ENCODE data around the gene RAP2A.

Gene RAP2A

DNA sequence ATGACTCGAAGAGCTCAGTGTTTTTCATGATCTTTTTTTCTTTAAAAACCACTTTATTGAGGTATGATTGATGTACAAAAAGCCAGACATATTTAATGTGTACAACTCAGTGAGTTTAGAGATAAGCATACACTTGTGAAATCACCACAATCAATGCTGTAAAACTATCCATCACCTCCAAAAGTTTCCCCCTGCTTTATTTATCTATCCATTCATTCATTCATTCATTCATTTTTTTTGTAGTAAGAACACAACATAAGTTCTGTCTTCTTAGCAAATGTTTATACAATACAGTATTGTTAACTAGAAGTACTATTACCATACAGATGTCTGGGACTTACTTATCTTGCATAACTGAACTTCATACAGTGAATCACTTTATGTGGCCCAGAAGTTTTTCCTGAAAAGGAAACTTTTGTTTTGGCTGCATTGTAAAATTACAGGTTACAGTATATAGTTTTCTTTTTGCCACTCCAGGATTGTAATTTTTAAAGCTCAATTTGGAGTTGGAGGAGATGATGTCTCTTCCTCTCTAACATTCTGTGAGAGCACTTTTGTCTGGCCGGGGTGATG is 6.7 kb downstream of the RAP2A start:
- Histone ChIP-seq H3K9me2 (replicated peaks; ENCODE audit: insufficient read depth, low read length) (no peaks in the 10 kb centered on the region), H3K4me2 (ENCODE audit: low read depth, low read length, poor library complexity, severe bottlenecking) (no peak overlapping the region), H3K9me3 (ENCODE audit: insufficient read depth, low read length) (no peaks in the 10 kb centered on the region), H2AFZ (ENCODE audit: low read depth, low read length, severe bottlenecking) (no peak overlapping the region), H3K9ac (ENCODE audit: low read length) (no peak overlapping the region), H4K20me1 (ENCODE audit: low read depth, low read length) (no peaks in the 10 kb centered on the region), H3K27ac (ENCODE audit: low read depth, low read length) (no peak overlapping the region), H3F3A (ENCODE audit: insufficient read depth) (no peaks in the 10 kb centered on the region), H3K4me3 (ENCODE audit: insufficient read depth, low read length, poor library complexity, severe bottlenecking) (no peak overlapping the region), H3K79me2 (ENCODE audit: insufficient read depth, low read length) (peaks cover 6% of the 10 kb centered on the region; the same call in 1 of the 2 replicates), H3K27me3 (ENCODE audit: low read length) (no peaks in the 10 kb centered on the region), H3K36me3 (ENCODE audit: low read length) (peaks cover 3% of the 10 kb centered on the region; the same call in 1 of the 2 replicates)
- no peak for TF ChIP-seq EZH2phosphoT487 (conservative IDR thresholded peaks at IDR 0.05; ENCODE audit: low read length)
- TF ChIP-seq, protein P1, sequence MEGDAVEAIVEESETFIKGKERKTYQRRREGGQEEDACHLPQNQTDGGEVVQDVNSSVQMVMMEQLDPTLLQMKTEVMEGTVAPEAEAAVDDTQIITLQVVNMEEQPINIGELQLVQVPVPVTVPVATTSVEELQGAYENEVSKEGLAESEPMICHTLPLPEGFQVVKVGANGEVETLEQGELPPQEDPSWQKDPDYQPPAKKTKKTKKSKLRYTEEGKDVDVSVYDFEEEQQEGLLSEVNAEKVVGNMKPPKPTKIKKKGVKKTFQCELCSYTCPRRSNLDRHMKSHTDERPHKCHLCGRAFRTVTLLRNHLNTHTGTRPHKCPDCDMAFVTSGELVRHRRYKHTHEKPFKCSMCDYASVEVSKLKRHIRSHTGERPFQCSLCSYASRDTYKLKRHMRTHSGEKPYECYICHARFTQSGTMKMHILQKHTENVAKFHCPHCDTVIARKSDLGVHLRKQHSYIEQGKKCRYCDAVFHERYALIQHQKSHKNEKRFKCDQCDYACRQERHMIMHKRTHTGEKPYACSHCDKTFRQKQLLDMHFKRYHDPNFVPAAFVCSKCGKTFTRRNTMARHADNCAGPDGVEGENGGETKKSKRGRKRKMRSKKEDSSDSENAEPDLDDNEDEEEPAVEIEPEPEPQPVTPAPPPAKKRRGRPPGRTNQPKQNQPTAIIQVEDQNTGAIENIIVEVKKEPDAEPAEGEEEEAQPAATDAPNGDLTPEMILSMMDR (IDR thresholded peaks at IDR 0.05; ENCODE audit: insufficient read depth, low read length, poor library complexity, severe bottlenecking) = no peak

DNA sequence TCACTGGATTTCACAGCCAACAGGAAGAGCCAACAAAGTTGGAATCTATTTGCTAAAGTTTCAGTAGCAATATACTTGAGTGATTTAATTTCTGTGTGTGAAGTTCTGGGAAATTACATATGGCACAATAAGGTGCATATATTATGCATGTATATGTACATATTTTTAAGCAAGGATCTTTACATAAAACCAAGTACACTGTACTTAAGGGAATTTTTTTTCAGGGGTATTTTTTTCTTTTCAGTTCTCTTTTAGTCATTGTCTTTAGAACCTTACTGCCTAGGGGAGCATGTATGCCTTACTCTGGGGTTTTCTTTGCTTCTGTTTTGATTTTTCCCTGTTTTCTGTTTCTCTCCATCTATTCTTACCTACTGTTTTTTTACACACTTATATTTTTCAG is 7.4 kb downstream of the RAP2A start:
- peaks cover 3% of the 10 kb centered on the region; the same call in 1 of the 2 replicates for H3K36me3 ChIP-seq (ENCODE audit: low read length)
- H3K9me3 ChIP-seq (ENCODE audit: insufficient read depth, low read length) = no peaks in the 10 kb centered on the region
- H2AFZ ChIP-seq (ENCODE audit: low read depth, low read length, severe bottlenecking) = no peak overlapping the region
- H3K79me2 ChIP-seq (ENCODE audit: insufficient read depth, low read length) = no peaks in the 10 kb centered on the region; the same call in 1 of the 2 replicates
- H3K4me3 ChIP-seq (ENCODE audit: insufficient read depth, low read length, poor library complexity, severe bottlenecking) = no peak overlapping the region
- H3K27me3 ChIP-seq (ENCODE audit: low read length) = no peaks in the 10 kb centered on the region
- H4K20me1 ChIP-seq (ENCODE audit: low read depth, low read length) = no peaks in the 10 kb centered on the region
- H3K4me2 ChIP-seq (ENCODE audit: low read depth, low read length, poor library complexity, severe bottlenecking) = no peak overlapping the region
- H3K9ac ChIP-seq (ENCODE audit: low read length) = no peak overlapping the region
- no peaks in the 10 kb centered on the region for H3K9me2 ChIP-seq (replicated peaks; ENCODE audit: insufficient read depth, low read length)
- H3K27ac ChIP-seq (ENCODE audit: low read depth, low read length) = no peak overlapping the region
- H3F3A ChIP-seq (ENCODE audit: insufficient read depth) = no peaks in the 10 kb centered on the region
- no peak for TF ChIP-seq EZH2phosphoT487 (conservative IDR thresholded peaks at IDR 0.05; ENCODE audit: low read length)
- TF ChIP-seq, protein P1 (IDR thresholded peaks at IDR 0.05; ENCODE audit: insufficient read depth, low read length, poor library complexity, severe bottlenecking) = no peak

DNA sequence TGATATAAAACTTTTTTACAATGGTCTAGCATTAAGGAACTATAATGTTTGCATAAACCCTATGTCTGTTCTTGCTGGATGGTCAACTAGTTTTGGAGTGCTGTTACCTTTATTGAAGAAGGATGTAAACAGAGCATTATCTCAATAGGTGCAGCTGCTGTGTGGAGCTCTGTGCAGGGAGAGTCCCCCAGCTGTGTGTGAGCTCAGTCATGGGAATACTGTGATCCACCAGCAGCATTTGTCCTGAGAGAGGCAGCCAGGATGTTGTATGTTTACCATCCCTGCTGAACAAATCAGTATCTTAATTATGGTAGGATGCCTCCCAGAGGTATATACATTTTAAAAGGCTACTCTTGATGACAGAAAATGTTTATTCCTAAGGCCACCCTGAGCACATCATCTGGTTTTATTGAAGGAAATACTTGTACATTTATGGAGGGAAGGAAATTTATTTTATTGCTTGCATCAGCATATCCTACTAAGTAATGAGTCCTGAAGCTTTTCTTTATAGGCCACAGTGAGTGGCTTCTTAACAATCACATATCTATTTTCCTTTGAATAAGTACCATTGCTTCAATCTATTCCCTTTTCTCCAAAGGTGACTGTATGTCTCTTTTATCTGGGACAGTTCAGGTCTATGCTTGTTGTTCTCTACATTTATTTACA is 11.7 kb downstream of the RAP2A start:
- H3F3A ChIP-seq (ENCODE audit: insufficient read depth) = no peaks in the 10 kb centered on the region
- no peak overlapping the region for H2AFZ ChIP-seq (ENCODE audit: low read depth, low read length, severe bottlenecking)
- no peaks in the 10 kb centered on the region for H3K27me3 ChIP-seq (ENCODE audit: low read length)
- H3K4me2 ChIP-seq (ENCODE audit: low read depth, low read length, poor library complexity, severe bottlenecking) = no peak overlapping the region
- no peak overlapping the region for H3K27ac ChIP-seq (ENCODE audit: low read depth, low read length)
- no peaks in the 10 kb centered on the region for H3K79me2 ChIP-seq (ENCODE audit: insufficient read depth, low read length)
- H3K9me3 ChIP-seq (ENCODE audit: insufficient read depth, low read length) = no peaks in the 10 kb centered on the region
- H3K9ac ChIP-seq (ENCODE audit: low read length) = no peak overlapping the region
- no peaks in the 10 kb centered on the region for H4K20me1 ChIP-seq (ENCODE audit: low read depth, low read length)
- no peak overlapping the region for H3K4me3 ChIP-seq (ENCODE audit: insufficient read depth, low read length, poor library complexity, severe bottlenecking)
- H3K36me3 ChIP-seq (ENCODE audit: low read length) = peaks cover 3% of the 10 kb centered on the region; the same call in 1 of the 2 replicates
- H3K9me2 ChIP-seq (replicated peaks; ENCODE audit: insufficient read depth, low read length) = no peaks in the 10 kb centered on the region
- no peak for TF ChIP-seq EZH2phosphoT487 (conservative IDR thresholded peaks at IDR 0.05; ENCODE audit: low read length)
- TF ChIP-seq, protein P1 (IDR thresholded peaks at IDR 0.05; ENCODE audit: insufficient read depth, low read length, poor library complexity, severe bottlenecking) = no peak

All from SU-DHL-6 (cell line).